Fibroblast of lung (primary cell): ENCODE measurements around the gene ZNF33B. TPM values are rescaled to one million over a fixed set of nuclear protein-coding genes. Genes with fewer than 3 reads are reported as not detected.

ENCODE experiments used
- DNase-seq, 2 donors: peaks; one replicate each; pipeline versions ENCODE4 v3.0.0 to v3.0.0-alpha.2; 2010; ENCODE audit warnings: low read depth in 2 of 2
- H2AFZ ChIP-seq: 2 replicates; pipeline ENCODE4 v1.5.1; 2012; ENCODE audit warnings: low read length, control low read depth, inconsistent platforms
- H3K27ac ChIP-seq: 2 replicates; pipeline ENCODE4 v1.5.1; 2011; ENCODE audit warnings: low read length, control low read depth; ENCODE audit not compliant: insufficient read depth
- H3K27me3 ChIP-seq: 2 replicates; pipeline ENCODE4 v1.5.1; 2011; ENCODE audit warnings: mild to moderate bottlenecking, low read length; ENCODE audit not compliant: control insufficient read depth, insufficient read depth
- H3K36me3 ChIP-seq: 2 replicates; pipeline ENCODE4 v1.5.1; 2011; ENCODE audit warnings: low read length; ENCODE audit not compliant: control insufficient read depth, insufficient read depth
- H3K4me1 ChIP-seq: 2 replicates; pipeline ENCODE4 v1.5.1; 2011; ENCODE audit warnings: low read length; ENCODE audit not compliant: control insufficient read depth, insufficient read depth; ENCODE audit errors: extremely low read depth
- H3K4me2 ChIP-seq: 2 replicates; pipeline ENCODE4 v1.5.1; 2011; ENCODE audit warnings: low read length, control low read depth; ENCODE audit not compliant: insufficient read depth; ENCODE audit errors: extremely low read depth
- H3K4me3 ChIP-seq, 4 experiments: fragments of 200-600 bp in 1 of 4; sonication (generic) in 1 of 4; replicated peaks in 1 of 4; 2 replicates each; pipeline ENCODE4 v1.5.1; 2011 to 2016; ENCODE audit warnings: low read length in 4 of 4, low read depth in 3 of 4, mild to moderate bottlenecking in 3 of 4, control low read depth in 2 of 4, inconsistent platforms in 1 of 4, mixed read lengths in 1 of 4; ENCODE audit not compliant: insufficient read depth in 1 of 4; ENCODE audit errors: control extremely low read depth in 1 of 4
- H3K79me2 ChIP-seq: 2 replicates; pipeline ENCODE4 v1.5.1; 2012; ENCODE audit warnings: mild to moderate bottlenecking, low read length, inconsistent platforms; ENCODE audit not compliant: control insufficient read depth, insufficient read depth
- H3K9ac ChIP-seq: 2 replicates; pipeline ENCODE4 v1.5.1; 2011; ENCODE audit warnings: mild to moderate bottlenecking, low read length, control low read depth; ENCODE audit not compliant: insufficient read depth
- H3K9me3 ChIP-seq: 2 replicates; pipeline ENCODE4 v1.5.1; 2012; ENCODE audit warnings: low read depth, low read length; ENCODE audit not compliant: control insufficient read depth, insufficient read depth
- H4K20me1 ChIP-seq: 2 replicates; pipeline ENCODE4 v1.5.1; 2011; ENCODE audit warnings: low read length; ENCODE audit not compliant: control insufficient read depth, insufficient read depth; ENCODE audit errors: extremely low read depth
- CTCF ChIP-seq, 2 donors: IDR thresholded peaks in 1 of 2; conservative IDR thresholded peaks in 1 of 2; 1 replicate in 1 of 2; 2 replicates in 1 of 2; pipeline ENCODE4 v1.5.1; 2011 to 2012; ENCODE audit warnings: low read length in 2 of 2, control low read depth in 1 of 2, inconsistent platforms in 1 of 2, low read depth in 1 of 2, mild to moderate bottlenecking in 1 of 2
- EZH2 ChIP-seq: IDR thresholded peaks from 2 replicates; pipeline ENCODE4 v1.5.1; 2012; ENCODE audit warnings: low read length, control low read depth, mild to moderate bottlenecking; ENCODE audit errors: missing control alignments
- polyA plus RNA-seq, 2 donors: library from polyadenylated mRNA; depleted of rRNA in 1 of 2; stranded (reverse) in 1 of 2; unstranded in 1 of 2; fragments of >200 nt; gene quantifications; 2 replicates each; pipeline ENCODE4 v1.2.1, GENCODE V29; 2011 to 2012; ENCODE audit warnings: missing spikeins in 1 of 2
- total RNA-seq: library from RNA; depleted of rRNA; stranded (reverse); fragments of >200 nt; gene quantifications from 2 replicates; pipeline ENCODE4 v1.2.1, GENCODE V29; 2014

Gene ZNF33B
- total and polyA plus RNA-seq, 2 donors (not counting 1 experiment from before 2014, with no cell fraction given): 7.5 to 7.8 TPM

GRCh38 chr10:42578019-42578418 is 60.4 kb downstream of the ZNF33B start:
- Histone ChIP-seq H3K9ac (no peak overlapping the region), H3K9me3 (no peaks in the 10 kb centered on the region), H3K4me2 (no peak overlapping the region), H3K4me3 (no peak overlapping the region), H3K36me3 (no peaks in the 10 kb centered on the region), H3K4me1 (no peaks in the 10 kb centered on the region), H3K27ac (no peak overlapping the region), H4K20me1 (no peaks in the 10 kb centered on the region), H2AFZ (no peak overlapping the region), H3K27me3 (no peaks in the 10 kb centered on the region), H3K79me2 (no peaks in the 10 kb centered on the region)
- TF ChIP-seq EZH2 (no peak), CTCF (conservative IDR thresholded peaks at IDR 0.05 in 1 of 2, IDR thresholded peaks at IDR 0.05 in 1 of 2; ENCODE audit: low read depth in 1 of 2, low read length in 2 of 2) (no peak)
- no peak for DNase-seq

GRCh38 chr10:42576338-42576737 is 62.0 kb downstream of the ZNF33B start:
- H3K27ac ChIP-seq: no peak overlapping the region
- no peaks in the 10 kb centered on the region for H3K27me3 ChIP-seq
- H3K36me3 ChIP-seq: no peaks in the 10 kb centered on the region
- no peaks in the 10 kb centered on the region for H3K79me2 ChIP-seq
- TF ChIP-seq CTCF (conservative IDR thresholded peaks at IDR 0.05 in 1 of 2, IDR thresholded peaks at IDR 0.05 in 1 of 2; ENCODE audit: low read depth in 1 of 2, low read length in 2 of 2): no peak
- H3K4me1 ChIP-seq: no peaks in the 10 kb centered on the region
- H4K20me1 ChIP-seq: no peaks in the 10 kb centered on the region
- H3K9me3 ChIP-seq: no peaks in the 10 kb centered on the region
- no peak overlapping the region for H3K4me2 ChIP-seq
- H3K9ac ChIP-seq: no peak overlapping the region
- H2AFZ ChIP-seq: no peak overlapping the region
- H3K4me3 ChIP-seq: no peak overlapping the region
- no peak for DNase-seq

- Histone ChIP-seq H3K9ac (no peak overlapping the region), H3K4me3 (no peak overlapping the region), H3K27ac (no peak overlapping the region), H2AFZ (no peak overlapping the region), H3K36me3 (no peaks in the 10 kb centered on the region), H3K4me1 (no peaks in the 10 kb centered on the region), H3K4me2 (no peak overlapping the region), H3K27me3 (no peaks in the 10 kb centered on the region), H3K9me3 (no peaks in the 10 kb centered on the region), H4K20me1 (no peaks in the 10 kb centered on the region), H3K79me2 (no peaks in the 10 kb centered on the region)
- DNase-seq: no peak
- TF ChIP-seq CTCF (conservative IDR thresholded peaks at IDR 0.05 in 1 of 2, IDR thresholded peaks at IDR 0.05 in 1 of 2; ENCODE audit: low read depth in 1 of 2, low read length in 2 of 2): no peak
- no peak for TF ChIP-seq EZH2
Measured at GRCh38 chr10:42574336-42574735, 64.0 kb downstream of the ZNF33B start.
